Measurements from ENCODE around the gene IFNLR1.

DNA sequence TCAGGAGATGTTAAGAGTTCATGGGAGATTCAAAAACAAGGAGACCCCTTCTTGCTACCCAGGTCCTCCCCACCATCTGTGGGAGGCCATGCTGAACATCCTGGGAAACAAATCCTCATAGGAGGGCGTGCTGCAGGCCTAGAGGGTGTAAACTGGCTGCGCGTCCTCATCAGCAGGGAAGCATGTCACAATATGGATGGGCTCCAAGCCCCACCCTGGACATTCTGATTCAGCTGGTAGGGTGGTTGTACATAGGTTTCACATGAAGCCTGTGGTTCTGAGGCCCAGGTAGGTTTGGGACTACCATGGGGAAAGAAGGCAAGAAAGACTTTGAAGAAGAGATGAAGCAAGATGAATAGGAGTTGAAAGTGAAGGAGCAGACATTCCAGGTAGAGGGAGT lies 44.6 kb upstream of the IFNLR1 start:
- TF ChIP-seq, protein P1, sequence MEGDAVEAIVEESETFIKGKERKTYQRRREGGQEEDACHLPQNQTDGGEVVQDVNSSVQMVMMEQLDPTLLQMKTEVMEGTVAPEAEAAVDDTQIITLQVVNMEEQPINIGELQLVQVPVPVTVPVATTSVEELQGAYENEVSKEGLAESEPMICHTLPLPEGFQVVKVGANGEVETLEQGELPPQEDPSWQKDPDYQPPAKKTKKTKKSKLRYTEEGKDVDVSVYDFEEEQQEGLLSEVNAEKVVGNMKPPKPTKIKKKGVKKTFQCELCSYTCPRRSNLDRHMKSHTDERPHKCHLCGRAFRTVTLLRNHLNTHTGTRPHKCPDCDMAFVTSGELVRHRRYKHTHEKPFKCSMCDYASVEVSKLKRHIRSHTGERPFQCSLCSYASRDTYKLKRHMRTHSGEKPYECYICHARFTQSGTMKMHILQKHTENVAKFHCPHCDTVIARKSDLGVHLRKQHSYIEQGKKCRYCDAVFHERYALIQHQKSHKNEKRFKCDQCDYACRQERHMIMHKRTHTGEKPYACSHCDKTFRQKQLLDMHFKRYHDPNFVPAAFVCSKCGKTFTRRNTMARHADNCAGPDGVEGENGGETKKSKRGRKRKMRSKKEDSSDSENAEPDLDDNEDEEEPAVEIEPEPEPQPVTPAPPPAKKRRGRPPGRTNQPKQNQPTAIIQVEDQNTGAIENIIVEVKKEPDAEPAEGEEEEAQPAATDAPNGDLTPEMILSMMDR (IDR thresholded peaks at IDR 0.05), result no peak
- TF ChIP-seq POLR2A (IDR thresholded peaks at IDR 0.05) (no peak), EP300 (IDR thresholded peaks at IDR 0.05; ENCODE audit: low read depth) (no peak)

Data from transverse colon (tissue), 3 donors.